GM23338 (cell line): ENCODE results near the gene TMEM123. TPM values are rescaled to one million over a fixed set of nuclear protein-coding genes. Genes with fewer than 3 reads are reported as not detected.

Experiments used
- ATAC-seq: fragments of 200-7000 bp; cut with Tn5 transposase; 3 replicates; pipeline ENCODE4 v1.9.1; 2020
- DNase-seq: peaks from one replicate; pipeline ENCODE4 v3.0.0-alpha.2; 2015; ENCODE audit warnings: low spot score
- H2AFZ ChIP-seq: fragments of 200-600 bp; sonication (generic); 2 replicates; pipeline ENCODE4 v1.8.0; 2016; ENCODE audit warnings: antibody characterized with exemption, mild to moderate bottlenecking, moderate library complexity
- H3F3A ChIP-seq: fragments of 200-600 bp; sonication (generic); replicated peaks from 2 replicates; pipeline ENCODE4 v1.8.0; 2017; ENCODE audit warnings: antibody characterized with exemption, mixed run types, low read depth
- H3K27ac ChIP-seq: fragments of 200-600 bp; sonication (generic); 2 replicates; pipeline ENCODE4 v1.6.1; 2016; ENCODE audit warnings: low read depth
- H3K27me3 ChIP-seq: fragments of 200-600 bp; sonication (generic); 2 replicates; pipeline ENCODE4 v1.8.0; 2016; ENCODE audit warnings: mild to moderate bottlenecking, mixed run types, moderate library complexity; ENCODE audit not compliant: insufficient read depth
- H3K36me3 ChIP-seq: fragments of 200-600 bp; sonication (generic); 2 replicates; pipeline ENCODE4 v1.8.0; 2016; ENCODE audit warnings: mild to moderate bottlenecking; ENCODE audit not compliant: insufficient read depth
- H3K4me1 ChIP-seq: fragments of 200-600 bp; sonication (generic); 2 replicates; pipeline ENCODE4 v1.8.0; 2016; ENCODE audit warnings: mild to moderate bottlenecking, moderate library complexity; ENCODE audit not compliant: insufficient read depth
- H3K4me2 ChIP-seq: fragments of 200-600 bp; sonication (generic); 2 replicates; pipeline ENCODE4 v1.7.1; 2017; ENCODE audit warnings: mixed run types
- H3K4me3 ChIP-seq: fragments of 200-600 bp; sonication (generic); 2 replicates; pipeline ENCODE4 v1.6.1; 2016; ENCODE audit warnings: mixed run types
- H3K79me2 ChIP-seq: fragments of 200-600 bp; sonication (generic); replicated peaks from 2 replicates; pipeline ENCODE4 v1.8.0; 2017; ENCODE audit warnings: mild to moderate bottlenecking; ENCODE audit not compliant: insufficient read depth
- H3K9me2 ChIP-seq: fragments of 200-600 bp; sonication (generic); 2 replicates; pipeline ENCODE4 v1.8.0; 2017; ENCODE audit not compliant: insufficient read depth
- H4K20me1 ChIP-seq: fragments of 200-600 bp; sonication (generic); replicated peaks from 2 replicates; pipeline ENCODE4 v1.8.0; 2017; ENCODE audit warnings: mild to moderate bottlenecking; ENCODE audit not compliant: insufficient read depth
- H3K27ac Mint-ChIP-seq: 2 replicates; pipeline ENCODE4 v1.8.0; 2020; ENCODE audit warnings: inconsistent platforms, mild to moderate bottlenecking, moderate library complexity, mixed read lengths
- H3K27me3 Mint-ChIP-seq: 3 replicates; pipeline ENCODE4 v1.8.0; 2022; ENCODE audit warnings: low read depth, mild to moderate bottlenecking, moderate library complexity, mixed read lengths, inconsistent platforms; ENCODE audit not compliant: insufficient read depth, poor library complexity
- H3K36me3 Mint-ChIP-seq: 3 replicates; pipeline ENCODE4 v1.8.0; 2021; ENCODE audit warnings: low read depth, mild to moderate bottlenecking, inconsistent platforms, moderate library complexity, mixed read lengths
- H3K4me1 Mint-ChIP-seq: 3 replicates; pipeline ENCODE4 v1.8.0; 2020; ENCODE audit warnings: mild to moderate bottlenecking, inconsistent platforms, mixed read lengths
- H3K4me3 Mint-ChIP-seq: 3 replicates; pipeline ENCODE4 v1.8.0; 2021; ENCODE audit warnings: moderate library complexity, mild to moderate bottlenecking, inconsistent platforms, mixed read lengths
- H3K9me3 Mint-ChIP-seq: 3 replicates; pipeline ENCODE4 v1.8.0; 2020; ENCODE audit warnings: moderate library complexity, mild to moderate bottlenecking, inconsistent platforms, mixed read lengths
- CTCF ChIP-seq, 2 experiments: fragments of 200-600 bp in 1 of 2; sonication (generic) in 1 of 2; conservative IDR thresholded peaks; 2 replicates each; pipeline versions ENCODE4 v1.5.1 to v1.6.1; 2016 to 2017; ENCODE audit warnings: antibody characterized with exemption in 2 of 2, low read depth in 2 of 2, mild to moderate bottlenecking in 2 of 2, moderate library complexity in 1 of 2
- ETS1 ChIP-seq: IDR thresholded peaks from 2 replicates; pipeline ENCODE4 v1.6.1; 2016; ENCODE audit warnings: antibody characterized with exemption
- EZH2phosphoT487 ChIP-seq: fragments of 200-600 bp; sonication (generic); IDR thresholded peaks from one replicate; pipeline ENCODE4 v1.8.1; 2018; ENCODE audit warnings: antibody characterized with exemption; ENCODE audit not compliant: unreplicated experiment
- JUNB ChIP-seq: IDR thresholded peaks from one replicate; pipeline ENCODE4 v1.6.1; 2016; ENCODE audit warnings: antibody characterized with exemption; ENCODE audit not compliant: unreplicated experiment
- NANOG ChIP-seq: IDR thresholded peaks from 2 replicates; pipeline ENCODE4 v1.6.1; 2016; ENCODE audit warnings: antibody characterized with exemption, borderline replicate concordance
- POLR2AphosphoS5 ChIP-seq: IDR thresholded peaks from 2 replicates; pipeline ENCODE4 v1.6.1; 2016; ENCODE audit warnings: antibody characterized with exemption, low read depth
- REST ChIP-seq: IDR thresholded peaks from one replicate; pipeline ENCODE4 v1.6.1; 2018; ENCODE audit warnings: antibody characterized with exemption; ENCODE audit not compliant: unreplicated experiment
- STAT1 ChIP-seq: IDR thresholded peaks from one replicate; pipeline ENCODE4 v1.6.1; 2016; ENCODE audit warnings: antibody characterized with exemption; ENCODE audit not compliant: unreplicated experiment
- ZNF114 ChIP-seq: fragments of 250-450 bp; sonication (Bioruptor Pico); IDR thresholded peaks from 2 replicates; pipeline ENCODE4 v1.5.0; 2020; ENCODE audit warnings: mild to moderate bottlenecking, moderate library complexity
- ZNF462 ChIP-seq: fragments of 250-450 bp; sonication (Bioruptor Pico); IDR thresholded peaks from 2 replicates; pipeline ENCODE4 v1.5.0; 2020; ENCODE audit warnings: mild to moderate bottlenecking, moderate library complexity
- polyA plus RNA-seq: library from polyadenylated mRNA; unstranded; fragments of >200 nt; fragmentation: Nextera tagmentation; extraction: Ambion mirVana; gene quantifications from 2 replicates; pipeline ENCODE4 v1.2.1, GENCODE V29; 2016
- total RNA-seq: library from RNA; depleted of rRNA; stranded (reverse); fragments of >200 nt; shearing (Covaris generic); gene quantifications from 2 replicates; pipeline ENCODE4 v1.2.3, GENCODE V29; 2014

Gene TMEM123
- total and polyA plus RNA-seq, 2 experiments from 2014 or later, result 44.1 to 61.0 TPM

GRCh38 chr11:102382384-102382783, 70.2 kb downstream of the TMEM123 start:
- no peaks in the 10 kb centered on the region for H3K79me2 ChIP-seq
- H3K4me1 ChIP-seq, result no peaks in the 10 kb centered on the region
- TF ChIP-seq ZNF114 (CRISPR knock-in tag), result no peak
- no peak for TF ChIP-seq JUNB
- TF ChIP-seq EZH2phosphoT487, result no peak
- TF ChIP-seq REST, result no peak
- TF ChIP-seq POLR2AphosphoS5, result no peak
- H3K4me2 ChIP-seq, result no peak overlapping the region
- no peak for ATAC-seq
- Mint-ChIP-seq H3K27ac (no peak overlapping the region), H3K9me3 (no peaks in the 10 kb centered on the region), H3K36me3 (peaks cover 20% of the 10 kb centered on the region; the same call in 2 of the 3 replicates), H3K4me1 (peaks cover 18% of the 10 kb centered on the region), H3K4me3 (no peak overlapping the region), H3K27me3 (peaks cover 5% of the 10 kb centered on the region)
- no peak for DNase-seq
- H3K27me3 ChIP-seq, result no peaks in the 10 kb centered on the region
- no peaks in the 10 kb centered on the region for H3F3A ChIP-seq
- no peaks in the 10 kb centered on the region for H4K20me1 ChIP-seq
- H3K36me3 ChIP-seq, result no peaks in the 10 kb centered on the region
- no peak overlapping the region for H3K27ac ChIP-seq
- no peak overlapping the region for H2AFZ ChIP-seq
- no peak overlapping the region for H3K4me3 ChIP-seq
- no peaks in the 10 kb centered on the region for H3K9me2 ChIP-seq

- Histone ChIP-seq H3K4me3 (no peak overlapping the region), H3K36me3 (no peaks in the 10 kb centered on the region), H2AFZ (no peak overlapping the region), H3F3A (no peaks in the 10 kb centered on the region), H3K27ac (no peak overlapping the region), H3K27me3 (no peaks in the 10 kb centered on the region), H3K9me2 (no peaks in the 10 kb centered on the region), H3K4me1 (peaks cover 12% of the 10 kb centered on the region), H3K79me2 (peaks cover 10% of the 10 kb centered on the region), H4K20me1 (no peaks in the 10 kb centered on the region), H3K4me2 (no peak overlapping the region)
- peaks cover 13% of the 10 kb centered on the region for H3K27me3 Mint-ChIP-seq
- H3K4me3 Mint-ChIP-seq, result no peak overlapping the region
- DNase-seq (no peak), ATAC-seq (no peak)
- H3K9me3 Mint-ChIP-seq, result no peaks in the 10 kb centered on the region
- H3K4me1 Mint-ChIP-seq, result peaks cover 16% of the 10 kb centered on the region
- peaks cover 24% of the 10 kb centered on the region; the same call in 2 of the 3 replicates for H3K36me3 Mint-ChIP-seq
- H3K27ac Mint-ChIP-seq, result no peak overlapping the region
- TF ChIP-seq NANOG, result no peak
- no peak for TF ChIP-seq CTCF (conservative IDR thresholded peaks at IDR 0.05; ENCODE audit: low read depth in 2 of 2)
- no peak for TF ChIP-seq STAT1
- no peak for TF ChIP-seq ZNF114 (CRISPR knock-in tag)
- TF ChIP-seq ZNF462 (CRISPR knock-in tag), result no peak
- TF ChIP-seq JUNB, result no peak
- TF ChIP-seq ETS1, result no peak
- no peak for TF ChIP-seq POLR2AphosphoS5
- no peak for TF ChIP-seq EZH2phosphoT487
Observed at GRCh38 chr11:102378818-102379217, 73.7 kb downstream of the TMEM123 start.
